Left ventricle myocardium superior (tissue), 1 donor: ENCODE data around the gene MSX2. TPM values are rescaled to one million over a fixed set of nuclear protein-coding genes. Genes with fewer than 3 reads are reported as not detected.

Experiments used
- ATAC-seq: fragments of 200-7000 bp; cut with Tn5 transposase; one replicate; pipeline ENCODE4 v1.9.1; 2020; ENCODE audit warnings: mild to moderate bottlenecking, moderate library complexity
- DNase-seq: peaks from one replicate; pipeline ENCODE4 v3.0.0-alpha.2; 2020
- intact Hi-C: fragments of 100-400 bp; cut with micrococcal nuclease; formaldehyde crosslinking; loops from one replicate; pipeline ENCODE4 v1.11.0; 2022
- long read RNA-seq: library from polyadenylated mRNA; unstranded; transcript quantifications from one replicate; pipeline ENCODE4 v2.0.0, GENCODE V29; 2021
- total RNA-seq: library from RNA; stranded (reverse); fragmentation: NEBNext Ultra II Directional; extraction: Animal tissue kit (Norgen Biotek cat#: 25700); gene quantifications from one replicate; pipeline ENCODE4 v1.2.1, GENCODE V29; 2021
- donor health status: DM: no; HTN: yes; CAD: no; lungs with severe emphysema.

The MSX2 gene
- total RNA-seq = 1.9 TPM
- long read RNA-seq, partial matches to known transcripts = 0 of 2 reads
- long read RNA-seq, other reads (novel, unspliced or antisense) = 0 of 2 reads

GRCh38 chr5:174724484-174725260 is at the start of gene MSX2:
Gene MSX2 (plus strand): TSS chr5:174724582. CDS start chr5:174724660, 78 bp downstream.
- intact Hi-C loops = no loop called here
- DNase-seq (peak; percentile 94), ATAC-seq (peak; percentile 99)

- intact Hi-C loops = no loop called here
- DNase-seq (no peak), ATAC-seq (no peak)
Observed at GRCh38 chr5:174675110-174675509, 49.3 kb upstream of the MSX2 start.

GRCh38 chr5:174675916-174676315 is 48.5 kb upstream of the MSX2 start:
- no peak for DNase-seq
- ATAC-seq = no peak
- intact Hi-C loops = no loop called here

- ATAC-seq (no peak), DNase-seq (no peak)
- intact Hi-C loops = no loop called here
Observed at GRCh38 chr5:174678107-174678506, 46.3 kb upstream of the MSX2 start.

- DNase-seq (no peak), ATAC-seq (no peak)
- intact Hi-C loops = no loop called here
Observed at GRCh38 chr5:174680901-174681565, 43.3 kb upstream of the MSX2 start.

GRCh38 chr5:174687503-174687902 is 36.9 kb upstream of the MSX2 start:
- DNase-seq (no peak), ATAC-seq (no peak)
- intact Hi-C loops = no loop called here

GRCh38 chr5:174688441-174689354 is 35.7 kb upstream of the MSX2 start:
- ATAC-seq (no peak), DNase-seq (no peak)
- intact Hi-C loops = no loop called here

- DNase-seq (no peak), ATAC-seq (no peak)
- intact Hi-C loops = no loop called here
Observed at GRCh38 chr5:174690271-174690670, 34.1 kb upstream of the MSX2 start.

GRCh38 chr5:174692381-174692780 is 32.0 kb upstream of the MSX2 start:
- intact Hi-C loops = no loop called here
- no peak for DNase-seq
- ATAC-seq = no peak

GRCh38 chr5:174692982-174693422 is 31.4 kb upstream of the MSX2 start:
- intact Hi-C loops = no loop called here
- ATAC-seq = no peak
- DNase-seq = no peak

- ATAC-seq = no peak
- no peak for DNase-seq
- intact Hi-C loops = no loop called here
Observed at GRCh38 chr5:174693697-174694385, 30.5 kb upstream of the MSX2 start.

- no peak for DNase-seq
- intact Hi-C loops = no loop called here
- ATAC-seq = no peak
Observed at GRCh38 chr5:174694611-174695010, 29.8 kb upstream of the MSX2 start.

GRCh38 chr5:174698156-174698555 is 26.2 kb upstream of the MSX2 start:
- ATAC-seq = no peak
- intact Hi-C loops = no loop called here
- DNase-seq = no peak

- DNase-seq (no peak), ATAC-seq (no peak)
- intact Hi-C loops = no loop called here
Observed at GRCh38 chr5:174699131-174699530, 25.3 kb upstream of the MSX2 start.

- intact Hi-C loops = no loop called here
- ATAC-seq = no peak
Observed at GRCh38 chr5:174706997-174707572, 17.3 kb upstream of the MSX2 start.

GRCh38 chr5:174707671-174708070 is 16.7 kb upstream of the MSX2 start:
- ATAC-seq (no peak), DNase-seq (no peak)
- intact Hi-C loops = no loop called here

More at GRCh38 chr5:174706997-174707572, 17.3 kb upstream of the MSX2 start:
- DNase-seq = no peak

GRCh38 chr5:174708476-174709207 is 15.7 kb upstream of the MSX2 start:
- no peak for DNase-seq
- intact Hi-C loops = no loop called here
- no peak for ATAC-seq

GRCh38 chr5:174714751-174715150 is 9.6 kb upstream of the MSX2 start:
- intact Hi-C loops = no loop called here
- no peak for DNase-seq
- no peak for ATAC-seq
